H1 (cell line): ENCODE measurements around the gene BTBD18. TPM values are rescaled to one million over a fixed set of nuclear protein-coding genes. Genes with fewer than 3 reads are reported as not detected.

ENCODE experiments used
- CTCF ChIA-PET: fragments of 300-600 bp; sonication (Branson Sonifier 250); formaldehyde crosslinking; loops from one replicate; lab custom pipeline; 2021; ENCODE audit not compliant: partially characterized antibody; lab: Charles Lee
- POLR2A ChIA-PET: fragments of 300-600 bp; sonication (Branson Sonifier 250); formaldehyde crosslinking; loops from one replicate; lab custom pipeline; 2021; ENCODE audit warnings: inconsistent platforms; ENCODE audit not compliant: partially characterized antibody; lab: Charles Lee
- DNase-seq, 2 experiments: peaks; one replicate each; pipeline versions ENCODE4 v3.0.0 to v3.0.0-alpha.2; 2010 to 2022; ENCODE audit warnings: low spot score in 2 of 2, low read depth in 1 of 2, mixed read lengths in 1 of 2
- FAIRE-seq: peaks from 2 replicates; lab custom pipeline; 2011; peaks lifted over from hg19 to GRCh38; lab: Jason Lieb, UNC
- H2AFZ ChIP-seq: 2 replicates; pipeline ENCODE4 v1.8.1; 2012; ENCODE audit warnings: low read length, inconsistent platforms
- H2AK5ac ChIP-seq: 2 replicates; pipeline ENCODE4 v1.6.1; 2013; ENCODE audit warnings: low read depth, low read length
- H2BK120ac ChIP-seq: replicated peaks from 2 replicates; pipeline ENCODE3; 2013; ENCODE audit warnings: low read depth, low read length, inconsistent platforms
- H2BK12ac ChIP-seq: 2 replicates; pipeline ENCODE4 v1.6.1; 2013; ENCODE audit warnings: low read depth, low read length
- H2BK15ac ChIP-seq: 2 replicates; pipeline ENCODE4 v1.6.1; 2013; ENCODE audit warnings: low read length
- H2BK20ac ChIP-seq: 2 replicates; pipeline ENCODE4 v1.6.1; 2013; ENCODE audit warnings: low read length
- H2BK5ac ChIP-seq: 2 replicates; pipeline ENCODE4 v1.6.1; 2013; ENCODE audit warnings: low read depth, low read length
- H3K14ac ChIP-seq: 2 replicates; pipeline ENCODE4 v1.6.1; 2013; ENCODE audit warnings: inconsistent platforms; ENCODE audit not compliant: insufficient read length
- H3K18ac ChIP-seq: 2 replicates; pipeline ENCODE4 v1.6.1; 2013; ENCODE audit warnings: low read length; ENCODE audit errors: extremely low read depth
- H3K23ac ChIP-seq: 2 replicates; pipeline ENCODE4 v1.6.1; 2013; ENCODE audit warnings: inconsistent platforms; ENCODE audit not compliant: insufficient read length
- H3K23me2 ChIP-seq: 2 replicates; pipeline ENCODE4 v1.6.1; 2013; ENCODE audit warnings: low read depth, low read length
- H3K27ac ChIP-seq: 2 replicates; pipeline ENCODE4 v1.6.1; 2011; ENCODE audit warnings: low read depth, low read length, inconsistent platforms
- H3K27me3 ChIP-seq, 4 experiments: replicated peaks in 1 of 4; 1 replicate in 1 of 4; 2 replicates in 3 of 4; pipeline versions ENCODE4 v1.6.1 to v1.8.1; 2011 to 2013; ENCODE audit warnings: low read length in 3 of 4, mild to moderate bottlenecking in 3 of 4, inconsistent platforms in 2 of 4, mixed read lengths in 2 of 4, moderate library complexity in 1 of 4; ENCODE audit not compliant: control insufficient read depth in 3 of 4, insufficient read depth in 3 of 4; ENCODE audit errors: extremely low read depth in 1 of 4
- H3K36me3 ChIP-seq, 4 experiments: 2 replicates each; pipeline versions ENCODE4 v1.6.1 to v1.8.1; 2011 to 2013; ENCODE audit warnings: mild to moderate bottlenecking in 4 of 4, low read length in 3 of 4, moderate library complexity in 2 of 4, control low read depth in 1 of 4, inconsistent platforms in 1 of 4; ENCODE audit not compliant: insufficient read depth in 4 of 4, control insufficient read depth in 2 of 4
- H3K4ac ChIP-seq: replicated peaks from 2 replicates; pipeline ENCODE3; 2013; ENCODE audit warnings: low read length, low read depth, mixed read lengths, inconsistent platforms; ENCODE audit not compliant: insufficient read length
- H3K4me1 ChIP-seq, 4 experiments: replicated peaks in 1 of 4; 1 replicate in 1 of 4; 2 replicates in 3 of 4; pipeline versions ENCODE4 v1.6.1 to v1.8.1; 2011 to 2013; ENCODE audit warnings: low read length in 3 of 4, inconsistent platforms in 2 of 4, mixed read lengths in 1 of 4; ENCODE audit not compliant: insufficient read depth in 4 of 4, control insufficient read depth in 3 of 4
- H3K4me2 ChIP-seq, 2 experiments: 2 replicates each; pipeline versions ENCODE4 v1.6.1 to v1.8.1; 2011 to 2013; ENCODE audit warnings: low read depth in 2 of 2, low read length in 2 of 2, control low read depth in 1 of 2, inconsistent platforms in 1 of 2, mild to moderate bottlenecking in 1 of 2; ENCODE audit not compliant: insufficient read depth in 1 of 2
- H3K4me3 ChIP-seq, 4 experiments: fragments of 200-600, 300-600 bp in 1 of 4; sonication (generic), shearing (Covaris generic), sonication (Bioruptor Twin) in 1 of 4; 2 replicates each; pipeline versions ENCODE4 v1.5.1 to v1.8.1; 2011 to 2016; ENCODE audit warnings: low read length in 4 of 4, low read depth in 3 of 4, control low read depth in 2 of 4, inconsistent platforms in 2 of 4, mild to moderate bottlenecking in 2 of 4, mixed read lengths in 1 of 4, moderate library complexity in 1 of 4; ENCODE audit not compliant: insufficient read depth in 2 of 4; ENCODE audit errors: extremely low read depth in 1 of 4
- H3K56ac ChIP-seq: replicated peaks from 2 replicates; pipeline ENCODE3; 2013; ENCODE audit warnings: low read depth, mild to moderate bottlenecking, mixed read lengths, low read length, inconsistent platforms; ENCODE audit not compliant: insufficient read length
- H3K79me1 ChIP-seq: 2 replicates; pipeline ENCODE4 v1.6.1; 2013; ENCODE audit warnings: low read depth, low read length, control low read depth
- H3K79me2 ChIP-seq, 2 experiments: 2 replicates each; pipeline versions ENCODE4 v1.6.1 to v1.8.1; 2012 to 2013; ENCODE audit warnings: low read length in 2 of 2, mild to moderate bottlenecking in 2 of 2, inconsistent platforms in 1 of 2; ENCODE audit not compliant: insufficient read depth in 2 of 2, control insufficient read depth in 1 of 2
- H3K9ac ChIP-seq, 4 experiments: replicated peaks in 1 of 4; 1 replicate in 1 of 4; 2 replicates in 3 of 4; pipeline versions ENCODE4 v1.6.1 to v1.8.1; 2011 to 2013; ENCODE audit warnings: low read depth in 3 of 4, low read length in 3 of 4, control low read depth in 2 of 4, mild to moderate bottlenecking in 2 of 4, moderate library complexity in 2 of 4, inconsistent platforms in 1 of 4; ENCODE audit errors: extremely low read depth in 1 of 4
- H3K9me3 ChIP-seq, 2 experiments: 2 replicates each; pipeline versions ENCODE4 v1.6.1 to v1.8.1; 2012 to 2013; ENCODE audit warnings: mild to moderate bottlenecking in 2 of 2, moderate library complexity in 2 of 2, control low read depth in 1 of 2, inconsistent platforms in 1 of 2, low read depth in 1 of 2, low read length in 1 of 2, mixed read lengths in 1 of 2; ENCODE audit not compliant: insufficient read depth in 2 of 2
- H4K20me1 ChIP-seq, 2 experiments: replicated peaks in 1 of 2; 2 replicates each; pipeline versions ENCODE3 to v1.8.1; 2011 to 2013; ENCODE audit warnings: inconsistent platforms in 2 of 2, low read length in 2 of 2, mild to moderate bottlenecking in 1 of 2; ENCODE audit not compliant: insufficient read depth in 2 of 2, control insufficient read depth in 1 of 2
- H4K5ac ChIP-seq: 2 replicates; pipeline ENCODE4 v1.6.1; 2013; ENCODE audit warnings: low read length, low read depth, mixed read lengths, inconsistent platforms; ENCODE audit not compliant: insufficient read length
- H4K8ac ChIP-seq: 2 replicates; pipeline ENCODE4 v1.8.0; 2013; ENCODE audit warnings: mild to moderate bottlenecking, moderate library complexity, low read length, inconsistent platforms; ENCODE audit not compliant: insufficient read depth; ENCODE audit errors: extremely low read depth
- H4K91ac ChIP-seq: replicated peaks from 2 replicates; pipeline ENCODE3; 2013; ENCODE audit warnings: low read length, mixed read lengths, inconsistent platforms; ENCODE audit not compliant: insufficient read length
- CBX8 ChIP-seq: fragments of 300-800, 300-1000 bp; sonication (generic); IDR thresholded peaks from 2 replicates; pipeline ENCODE4 v1.7.1; 2016; ENCODE audit warnings: low read depth, low read length, borderline replicate concordance
- CHD2 ChIP-seq: IDR thresholded peaks from 2 replicates; pipeline ENCODE4 v1.6.1; 2012; ENCODE audit warnings: low read length, improper control_type of control experiment
- CREB1 ChIP-seq: IDR thresholded peaks from 2 replicates; pipeline ENCODE4 v1.6.1; 2012; ENCODE audit warnings: inconsistent platforms
- KDM4A ChIP-seq: IDR thresholded peaks from one replicate; pipeline ENCODE4 v1.7.1; 2012; ENCODE audit warnings: low read depth, mild to moderate bottlenecking, moderate library complexity, low read length, inconsistent platforms; ENCODE audit not compliant: severe bottlenecking
- SIRT6 ChIP-seq: IDR thresholded peaks from one replicate; pipeline ENCODE4 v1.7.1; 2012; ENCODE audit warnings: low read length, inconsistent platforms
- SIX5 ChIP-seq: IDR thresholded peaks from 2 replicates; pipeline ENCODE4 v1.6.1; 2011; ENCODE audit warnings: mild to moderate bottlenecking, low read depth, low read length
- SP4 ChIP-seq: IDR thresholded peaks from 2 replicates; pipeline ENCODE4 v1.6.1; 2012; ENCODE audit warnings: low read length, inconsistent platforms
- SUZ12 ChIP-seq: fragments of 200-600 bp; sonication (generic); IDR thresholded peaks from 2 replicates; pipeline ENCODE4 v1.6.1; 2012; ENCODE audit warnings: mild to moderate bottlenecking, inconsistent platforms, low read length, moderate library complexity, mixed read lengths
- TAF7 ChIP-seq: optimal IDR thresholded peaks from 2 replicates; pipeline ENCODE3; 2011; ENCODE audit warnings: low read depth, mild to moderate bottlenecking, inconsistent platforms, low read length, moderate library complexity, borderline replicate concordance
- TEAD4 ChIP-seq: IDR thresholded peaks from 2 replicates; pipeline ENCODE4 v1.6.1; 2012; ENCODE audit warnings: low read depth, low read length, inconsistent platforms, mixed read lengths
- WGBS, 2 experiments: shearing (Covaris generic) in 1 of 2; methylation state at CpG; one replicate each; pipeline versions ENCODE4 v1.1.6 to v1.1.7; 2013 to 2015; ENCODE audit warnings: low lambda C conversion rate in 2 of 2, mixed read lengths in 2 of 2, inconsistent platforms in 1 of 2, low coverage in 1 of 2, missing lambda C conversion rate in 1 of 2; ENCODE audit not compliant: insufficient replicate concordance in 2 of 2, insufficient coverage in 1 of 2, insufficient read length in 1 of 2; ENCODE audit errors: extremely low coverage in 1 of 2, missing lambda C conversion rate in 1 of 2; 5-methylcytosine and 5-hydroxymethylcytosine counted together
- polyA plus RNA-seq, 7 experiments: library from polyadenylated mRNA; depleted of rRNA in 3 of 7; stranded (reverse) in 5 of 7; unstranded in 2 of 7; fragments of >200 nt in 5 of 7; fragments of 200-250 nt in 2 of 7; gene quantifications; 1 replicate in 5 of 7; 2 replicates in 1 of 7; 4 replicates in 1 of 7; pipeline versions ENCODE4 v1.2.1 to v1.2.3, GENCODE V29; 2011 to 2013; ENCODE audit warnings: missing spikeins in 2 of 7, mixed read lengths in 2 of 7
- total RNA-seq: library from RNA; stranded (reverse); fragmentation: NEBNext Ultra II Directional; extraction: Animal tissue kit (Norgen Biotek cat#: 25700); gene quantifications from 2 replicates; pipeline ENCODE4 v1.2.1, GENCODE V29; 2021
- TF ChIP-seq, protein P1 (sequence below): IDR thresholded peaks from 2 replicates; pipeline ENCODE4 v1.6.1; 2011; ENCODE audit warnings: low read depth, mild to moderate bottlenecking, low read length; ENCODE audit not compliant: insufficient read depth

Gene BTBD18
- total and polyA plus RNA-seq, 2 of the 8 experiments (the other 6 are each of a cell fraction or from before 2014, with no cell fraction given), result 0.03 TPM; not detected in 1

DNA sequence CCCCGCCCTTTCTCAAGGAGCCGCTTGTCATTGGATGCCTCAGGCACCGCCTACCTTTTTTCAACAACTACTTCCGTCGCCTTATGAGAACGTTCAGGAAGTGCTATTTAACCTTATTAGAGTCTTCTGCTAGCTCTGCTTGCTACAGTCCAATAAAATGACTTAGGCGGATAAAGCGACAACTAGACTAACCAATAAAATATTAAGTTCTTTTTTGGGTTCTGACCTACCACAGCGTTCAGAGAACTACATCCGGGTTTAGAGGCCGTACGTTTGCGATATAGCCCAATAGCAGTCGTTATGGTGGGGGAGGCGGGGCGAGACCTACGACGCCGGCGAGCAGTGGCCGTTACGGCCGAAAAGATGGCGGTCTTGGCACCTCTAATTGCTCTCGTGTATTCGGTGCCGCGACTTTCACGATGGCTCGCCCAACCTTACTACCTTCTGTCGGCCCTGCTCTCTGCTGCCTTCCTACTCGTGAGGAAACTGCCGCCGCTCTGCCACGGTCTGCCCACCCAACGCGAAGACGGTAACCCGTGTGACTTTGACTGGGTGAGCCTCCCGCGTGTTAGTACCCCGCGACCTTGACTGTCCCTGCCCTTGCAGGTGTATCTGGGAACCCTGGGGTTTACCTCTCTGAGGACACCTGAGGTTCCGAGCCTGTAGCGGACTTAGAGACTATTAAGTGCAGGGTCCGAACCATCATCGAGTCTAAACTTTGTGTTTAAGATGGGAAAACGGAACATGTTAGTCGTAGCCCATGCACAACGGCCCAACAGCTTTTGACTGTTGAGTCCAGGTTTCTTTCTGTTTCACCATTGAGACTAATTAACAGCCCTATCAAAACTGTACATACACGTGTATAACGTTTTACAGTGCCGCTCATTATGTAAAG lies 39.1 kb downstream of the BTBD18 start, which contains the start of gene TMX2:
TMX2 (plus strand) TSS at position 338 of the 895 bp plus-strand sequence; CDS start at position 364, 26 bp downstream.
- Histone ChIP-seq H2BK120ac (no peak within 1 kb of the TSS), H3K36me3 (peaks cover 0 to 4% (median 0%) of the 10 kb centered on the region in 4 experiments; a peak in 2 of 8 replicates), H4K8ac (peak within 1 kb of the TSS; percentile 98; the same call in 1 of the 2 replicates), H3K4ac (peak within 1 kb of the TSS; percentile 73), H3K18ac (peak within 1 kb of the TSS; percentile 82), H3K56ac (peak within 1 kb of the TSS; percentile 73), H3K23me2 (peaks cover 9% of the 10 kb centered on the region), H3K9ac (peak within 1 kb of the TSS; percentile 83 to 97 (median 94)), H3K4me2 (peak within 1 kb of the TSS; percentile 60 to 75), H2BK12ac (peak within 1 kb of the TSS; percentile 64; the same call in 1 of the 2 replicates), H2AFZ (peak within 1 kb of the TSS; percentile 51), H3K27me3 (no peaks in the 10 kb centered on the region), H3K4me1 (peaks cover 0 to 4% (median 0%) of the 10 kb centered on the region in 4 experiments; a peak in 1 of 7 replicates), H2BK20ac (no peak within 1 kb of the TSS), H3K9me3 (peaks cover 0 to 3% of the 10 kb centered on the region in 2 experiments; a peak in 1 of 4 replicates), H3K79me1 (peaks cover 2% of the 10 kb centered on the region; the same call in 1 of the 2 replicates), H3K4me3 (peak within 1 kb of the TSS; percentile 91 to 100 (median 98)), H4K5ac (peak within 1 kb of the TSS; percentile 82), H3K79me2 (peaks cover 22 to 45% of the 10 kb centered on the region in 2 experiments), H4K91ac (peak within 1 kb of the TSS; percentile 94), H3K14ac (no peak within 1 kb of the TSS), H4K20me1 (peaks cover 0 to 5% of the 10 kb centered on the region in 2 experiments), H2AK5ac (peak within 1 kb of the TSS; percentile 29; the same call in 1 of the 2 replicates), H2BK15ac (0 out of 2 replicates have a peak within 1 kb of the TSS, but pooled peaks have one; percentile 13), H2BK5ac (peak within 1 kb of the TSS; percentile 94), H3K23ac (no peak within 1 kb of the TSS), H3K27ac (peak within 1 kb of the TSS; percentile 94)
- peak; percentile 82 to 90 for DNase-seq
- WGBS, 2 experiments, result 1% methylated on average over 53 of the region's 53 CpGs; no CpG with 5 or more reads in 1 of the 2 experiments
- FAIRE-seq, result peak; percentile 97
- ChIA-PET POLR2A (interaction anchor here (0.7 to 4.3 kb wide), 28 partner anchors 8 to 284 kb away, joined by 3 to 27 read pairs (median 3); partner anchors contain the start of genes SELENOH and SMTNL1), CTCF (interaction anchor here (1.0 kb wide), 1 partner anchor 50 kb away, joined by 3 read pairs; no protein-coding TSS in a partner anchor)
- no peak for TF ChIP-seq TEAD4
- no peak for TF ChIP-seq SUZ12
- TF ChIP-seq CHD2, result peak; percentile 79
- TF ChIP-seq SIRT6, result no peak
- peak; percentile 90 for TF ChIP-seq CREB1
- TF ChIP-seq SIX5, result no peak
- peak; percentile 28 for TF ChIP-seq TAF7
- TF ChIP-seq CBX8, result no peak
- TF ChIP-seq, protein P1, sequence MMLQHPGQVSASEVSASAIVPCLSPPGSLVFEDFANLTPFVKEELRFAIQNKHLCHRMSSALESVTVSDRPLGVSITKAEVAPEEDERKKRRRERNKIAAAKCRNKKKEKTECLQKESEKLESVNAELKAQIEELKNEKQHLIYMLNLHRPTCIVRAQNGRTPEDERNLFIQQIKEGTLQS, result no peak
- 0 out of 2 replicates have a peak, but pooled peaks have one; percentile 38 for TF ChIP-seq SP4
- peak; percentile 37 for TF ChIP-seq KDM4A
